H1 (cell line): Measurements from ENCODE around the gene CBS.
"Not testable (repeated sequence)": the region's sequence is repeated elsewhere in the genome, so short reads cannot be mapped to it uniquely, and the experiment has no call there.

Experiments used
- CEBPB ChIP-seq: IDR thresholded peaks from 2 replicates; pipeline ENCODE4 v1.6.1; 2012; ENCODE audit warnings: low read depth, low read length
- CHD1 ChIP-seq: IDR thresholded peaks from 2 replicates; pipeline ENCODE4 v1.6.1; 2012; ENCODE audit warnings: low read depth, low read length, improper control_type of control experiment
- CREB1 ChIP-seq: IDR thresholded peaks from 2 replicates; pipeline ENCODE4 v1.6.1; 2012; ENCODE audit warnings: inconsistent platforms
- CTCF ChIP-seq, 3 experiments: IDR thresholded peaks; 1 replicate in 2 of 3; 2 replicates in 1 of 3; pipeline versions ENCODE4 v1.5.1 to v1.6.1; 2011; ENCODE audit warnings: low read length in 3 of 3, mild to moderate bottlenecking in 3 of 3, inconsistent platforms in 2 of 3, low read depth in 1 of 3, moderate library complexity in 1 of 3; ENCODE audit not compliant: insufficient read depth in 1 of 3; ENCODE audit errors: control extremely low read depth in 1 of 3
- EGR1 ChIP-seq: IDR thresholded peaks from 2 replicates; pipeline ENCODE4 v1.6.1; 2011; ENCODE audit warnings: low read depth, low read length, borderline replicate concordance
- EZH2 ChIP-seq: fragments of 200-600 bp; sonication (generic); IDR thresholded peaks from 2 replicates; pipeline ENCODE4 v1.7.1; 2012; ENCODE audit warnings: low read depth, mild to moderate bottlenecking, moderate library complexity, low read length, inconsistent platforms; ENCODE audit not compliant: severe bottlenecking
- FOSL1 ChIP-seq: IDR thresholded peaks from 2 replicates; pipeline ENCODE4 v1.6.1; 2011; ENCODE audit warnings: mild to moderate bottlenecking, low read depth, low read length, moderate library complexity; ENCODE audit not compliant: insufficient read depth
- JUND ChIP-seq: IDR thresholded peaks from 2 replicates; pipeline ENCODE4 v1.6.1; 2011; ENCODE audit warnings: mild to moderate bottlenecking, improper control_type of control experiment, low read length
- MAFK ChIP-seq: IDR thresholded peaks from 2 replicates; pipeline ENCODE4 v1.6.1; 2012; ENCODE audit warnings: low read depth, mild to moderate bottlenecking, improper control_type of control experiment, low read length
- PHF8 ChIP-seq: fragments of 200-600 bp; sonication (generic); conservative IDR thresholded peaks from 2 replicates; pipeline ENCODE4 v1.7.1; 2012; ENCODE audit warnings: low read depth, mild to moderate bottlenecking, inconsistent platforms, low read length, moderate library complexity
- POLR2A ChIP-seq, 2 experiments: IDR thresholded peaks; 1 replicate in 1 of 2; 2 replicates in 1 of 2; pipeline ENCODE4 v1.6.1; 2011; ENCODE audit warnings: low read depth in 2 of 2, low read length in 2 of 2, mild to moderate bottlenecking in 2 of 2; ENCODE audit errors: control extremely low read depth in 1 of 2
- POLR2AphosphoS5 ChIP-seq: IDR thresholded peaks from 2 replicates; pipeline ENCODE4 v1.6.1; 2011; ENCODE audit warnings: low read depth, low read length
- RAD21 ChIP-seq, 2 experiments: IDR thresholded peaks in 1 of 2; conservative IDR thresholded peaks in 1 of 2; 2 replicates each; pipeline ENCODE4 v1.6.1; 2011; ENCODE audit warnings: low read depth in 2 of 2, low read length in 2 of 2, improper control_type of control experiment in 1 of 2, inconsistent platforms in 1 of 2, mild to moderate bottlenecking in 1 of 2, moderate library complexity in 1 of 2
- SIN3A ChIP-seq, 2 experiments: IDR thresholded peaks in 1 of 2; conservative IDR thresholded peaks in 1 of 2; 2 replicates each; pipeline ENCODE4 v1.6.1; 2011 to 2012; ENCODE audit warnings: low read length in 2 of 2, improper control_type of control experiment in 1 of 2, low read depth in 1 of 2, mild to moderate bottlenecking in 1 of 2

GRCh38 chr21:43043291-43043690 lies 32.3 kb downstream of the CBS start:
- not testable (repeated sequence) for TF ChIP-seq MAFK; CTCF (IDR thresholded peaks at IDR 0.05; ENCODE audit: control extremely low read depth in 1 of 3, insufficient read depth in 1 of 3, low read depth in 1 of 3, low read length in 3 of 3); CEBPB; POLR2A (IDR thresholded peaks at IDR 0.05; ENCODE audit: control extremely low read depth in 1 of 2, low read depth in 2 of 2, low read length in 2 of 2); FOSL1; POLR2AphosphoS5; SIN3A (conservative IDR thresholded peaks at IDR 0.05 in 1 of 2, IDR thresholded peaks at IDR 0.05 in 1 of 2; ENCODE audit: low read depth in 1 of 2, low read length in 2 of 2); RAD21 (IDR thresholded peaks at IDR 0.05 in 1 of 2, conservative IDR thresholded peaks at IDR 0.05 in 1 of 2; ENCODE audit: low read depth in 2 of 2, low read length in 2 of 2); EGR1; PHF8; JUND; EZH2; CREB1; CHD1
